CD4-positive, alpha-beta T cell (primary cell): ENCODE measurements around the gene LAPTM4A. TPM values are rescaled to one million over a fixed set of nuclear protein-coding genes. Genes with fewer than 3 reads are reported as not detected.

Experiments used
- ATAC-seq: fragments of 200-7000 bp; cut with Tn5 transposase; one replicate; pipeline ENCODE4 v1.10.0; 2022; ENCODE audit warnings: mild to moderate bottlenecking; ENCODE audit not compliant: poor library complexity
- CTCF ChIA-PET: fragments of 350-600 bp; sonication (Branson Sonifier 250); formaldehyde crosslinking; loops from one replicate; lab custom pipeline; 2021; ENCODE audit warnings: antibody characterized with exemption, inconsistent platforms; lab: Charles Lee
- POLR2A ChIA-PET: fragments of 350-600 bp; sonication (Branson Sonifier 250); formaldehyde crosslinking; loops from one replicate; lab custom pipeline; 2021; ENCODE audit warnings: antibody characterized with exemption, inconsistent platforms; lab: Charles Lee
- DNase-seq, 14 experiments: peaks; one replicate each; pipeline ENCODE4 v3.0.0-alpha.2; 2013 to 2020; ENCODE audit warnings: mixed read lengths in 2 of 14
- H3K27ac ChIP-seq, 2 donors: one replicate each; pipeline versions ENCODE4 v1.5.1 to v1.7.0; 2013; ENCODE audit warnings: low read length in 2 of 2, low read depth in 1 of 2, mild to moderate bottlenecking in 1 of 2
- H3K27me3 ChIP-seq, 2 experiments: 1 replicate in 1 of 2; 2 replicates in 1 of 2; pipeline versions ENCODE4 v1.6.1 to v1.7.0; 2013; ENCODE audit warnings: low read length in 2 of 2, control low read depth in 1 of 2, mild to moderate bottlenecking in 1 of 2, moderate library complexity in 1 of 2; ENCODE audit not compliant: insufficient read depth in 2 of 2, control insufficient read depth in 1 of 2
- H3K36me3 ChIP-seq: one replicate; pipeline ENCODE4 v1.6.1; 2013; ENCODE audit warnings: low read length, control low read depth; ENCODE audit not compliant: insufficient read depth
- H3K4me1 ChIP-seq: one replicate; pipeline ENCODE4 v1.6.1; 2013; ENCODE audit warnings: low read length, control low read depth; ENCODE audit not compliant: insufficient read depth
- H3K4me3 ChIP-seq: one replicate; pipeline ENCODE4 v1.5.1; 2013; ENCODE audit warnings: mild to moderate bottlenecking, low read length, moderate library complexity
- H3K9me3 ChIP-seq, 2 experiments: 1 replicate in 1 of 2; 2 replicates in 1 of 2; pipeline versions ENCODE4 v1.6.1 to v1.7.0; 2013; ENCODE audit warnings: low read length in 2 of 2, mild to moderate bottlenecking in 2 of 2, control low read depth in 1 of 2, moderate library complexity in 1 of 2; ENCODE audit not compliant: control insufficient read depth in 1 of 2, insufficient read depth in 1 of 2
- H3K27ac Mint-ChIP-seq: one replicate; pipeline ENCODE4 v1.8.0; 2020; ENCODE audit warnings: mixed read lengths
- H3K27me3 Mint-ChIP-seq: one replicate; pipeline ENCODE4 v1.8.0; 2021; ENCODE audit warnings: mixed read lengths
- H3K36me3 Mint-ChIP-seq: one replicate; pipeline ENCODE4 v1.8.0; 2021; ENCODE audit warnings: low read depth, mixed read lengths
- H3K4me1 Mint-ChIP-seq: one replicate; pipeline ENCODE4 v1.8.0; 2021; ENCODE audit warnings: low read depth, mixed read lengths
- H3K4me3 Mint-ChIP-seq: one replicate; pipeline ENCODE4 v1.8.0; 2020; ENCODE audit warnings: mild to moderate bottlenecking, mixed read lengths
- H3K9me3 Mint-ChIP-seq: one replicate; pipeline ENCODE4 v1.8.0; 2020; ENCODE audit warnings: mixed read lengths
- intact Hi-C, 2 experiments: fragments of 100-400 bp; cut with DNase I in 1 of 2; cut with micrococcal nuclease in 1 of 2; formaldehyde crosslinking; loops; one replicate each; pipeline versions ENCODE4 v1.15.1 to v1.9.0; 2023 to 2025; cut with DNase I, micrococcal nuclease
- total RNA-seq, 174 experiments: library from RNA in 2 of 174; stranded (reverse) in 2 of 174; gene quantifications; one replicate each; pipeline ENCODE4 v1.2.3 and lab custom pipeline; 2021 to 2026
- TF ChIP-seq, protein P1 (sequence below): fragments of 200-600 bp; IDR thresholded peaks from one replicate; pipeline ENCODE4 v1.8.0; 2022; ENCODE audit warnings: antibody characterized with exemption, mild to moderate bottlenecking

The LAPTM4A gene
- total RNA-seq, 2 experiments from 2014 or later, result 59.4 to 62.0 TPM

- Mint-ChIP-seq H3K4me3 (no peak overlapping the region), H3K4me1 (no peaks in the 10 kb centered on the region), H3K27ac (no peak overlapping the region), H3K27me3 (no peaks in the 10 kb centered on the region), H3K36me3 (peaks cover 100% of the 10 kb centered on the region), H3K9me3 (no peaks in the 10 kb centered on the region)
- TF ChIP-seq, protein P1, sequence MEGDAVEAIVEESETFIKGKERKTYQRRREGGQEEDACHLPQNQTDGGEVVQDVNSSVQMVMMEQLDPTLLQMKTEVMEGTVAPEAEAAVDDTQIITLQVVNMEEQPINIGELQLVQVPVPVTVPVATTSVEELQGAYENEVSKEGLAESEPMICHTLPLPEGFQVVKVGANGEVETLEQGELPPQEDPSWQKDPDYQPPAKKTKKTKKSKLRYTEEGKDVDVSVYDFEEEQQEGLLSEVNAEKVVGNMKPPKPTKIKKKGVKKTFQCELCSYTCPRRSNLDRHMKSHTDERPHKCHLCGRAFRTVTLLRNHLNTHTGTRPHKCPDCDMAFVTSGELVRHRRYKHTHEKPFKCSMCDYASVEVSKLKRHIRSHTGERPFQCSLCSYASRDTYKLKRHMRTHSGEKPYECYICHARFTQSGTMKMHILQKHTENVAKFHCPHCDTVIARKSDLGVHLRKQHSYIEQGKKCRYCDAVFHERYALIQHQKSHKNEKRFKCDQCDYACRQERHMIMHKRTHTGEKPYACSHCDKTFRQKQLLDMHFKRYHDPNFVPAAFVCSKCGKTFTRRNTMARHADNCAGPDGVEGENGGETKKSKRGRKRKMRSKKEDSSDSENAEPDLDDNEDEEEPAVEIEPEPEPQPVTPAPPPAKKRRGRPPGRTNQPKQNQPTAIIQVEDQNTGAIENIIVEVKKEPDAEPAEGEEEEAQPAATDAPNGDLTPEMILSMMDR, result no peak
- Histone ChIP-seq H3K27ac (no peak overlapping the region), H3K27me3 (no peaks in the 10 kb centered on the region), H3K4me1 (no peaks in the 10 kb centered on the region), H3K36me3 (peaks cover 80% of the 10 kb centered on the region), H3K4me3 (no peak overlapping the region), H3K9me3 (no peaks in the 10 kb centered on the region)
- ATAC-seq, result no peak
- intact Hi-C loops, result no loop called here
- POLR2A ChIA-PET, result no interaction called here
- DNase-seq, result no peak
- CTCF ChIA-PET, result interaction anchor here (1.0 kb wide), 1 partner anchor 19 kb away, joined by 3 read pairs; no protein-coding TSS in a partner anchor
Measured at GRCh38 chr2:20034218-20034617, 17.2 kb downstream of the LAPTM4A start.

DNA sequence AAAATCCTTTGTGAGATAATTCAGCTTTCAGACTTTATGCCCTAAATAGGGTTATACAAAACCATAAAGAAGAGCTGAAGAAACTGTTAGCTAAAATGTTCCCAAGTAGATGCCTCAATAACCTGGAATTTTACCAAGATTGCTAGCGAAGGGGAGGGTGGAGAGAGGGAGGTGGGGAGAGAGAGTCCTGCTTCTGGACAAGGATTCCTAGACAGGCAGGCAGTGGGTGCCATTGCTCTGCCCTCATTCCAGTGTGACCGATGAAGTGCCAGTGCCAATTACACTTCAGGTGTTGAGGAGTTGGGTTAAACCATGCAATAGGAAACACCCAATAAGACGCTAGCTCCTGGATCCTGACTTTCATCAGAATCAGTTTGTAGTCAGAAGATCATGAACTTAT is 18.1 kb downstream of the LAPTM4A start:
- Mint-ChIP-seq H3K27me3 (no peaks in the 10 kb centered on the region), H3K9me3 (no peaks in the 10 kb centered on the region), H3K27ac (no peak overlapping the region), H3K36me3 (peaks cover 100% of the 10 kb centered on the region), H3K4me3 (no peak overlapping the region), H3K4me1 (no peaks in the 10 kb centered on the region)
- H3K4me3 ChIP-seq, result no peak overlapping the region
- CTCF ChIA-PET, result no interaction called here
- H3K9me3 ChIP-seq, result no peaks in the 10 kb centered on the region
- H3K36me3 ChIP-seq, result peaks cover 80% of the 10 kb centered on the region
- H3K27ac ChIP-seq, result no peak overlapping the region
- intact Hi-C loops, result no loop called here
- TF ChIP-seq, protein P1, result no peak
- H3K4me1 ChIP-seq, result no peaks in the 10 kb centered on the region
- DNase-seq, result no peak
- no peak for ATAC-seq
- POLR2A ChIA-PET, result no interaction called here
- H3K27me3 ChIP-seq, result no peaks in the 10 kb centered on the region

GRCh38 chr2:20030224-20030623 is 21.2 kb downstream of the LAPTM4A start:
- H3K27ac ChIP-seq, result no peak overlapping the region
- TF ChIP-seq, protein P1, result no peak
- peaks cover 58% of the 10 kb centered on the region for H3K36me3 ChIP-seq
- CTCF ChIA-PET, result interaction anchor here (1.0 to 1.2 kb wide), 2 partner anchors 14 to 27 kb away, joined by 3 read pairs; no protein-coding TSS in a partner anchor
- no peaks in the 10 kb centered on the region for H3K4me1 ChIP-seq
- POLR2A ChIA-PET, result no interaction called here
- Mint-ChIP-seq H3K36me3 (peaks cover 81% of the 10 kb centered on the region), H3K4me3 (no peak overlapping the region), H3K27me3 (no peaks in the 10 kb centered on the region), H3K27ac (no peak overlapping the region), H3K9me3 (peaks cover 2% of the 10 kb centered on the region), H3K4me1 (no peaks in the 10 kb centered on the region)
- intact Hi-C loops, result no loop called here
- no peaks in the 10 kb centered on the region for H3K9me3 ChIP-seq
- H3K4me3 ChIP-seq, result no peak overlapping the region
- DNase-seq, result no peak
- no peaks in the 10 kb centered on the region for H3K27me3 ChIP-seq
- no peak for ATAC-seq
